Neutrophil (primary cell): ENCODE results near the gene MPEG1.
A peak's percentile ranks its signal among the peaks of the same experiment; 100 is the strongest.

Source experiments
- H3K27ac ChIP-seq: fragments of 200-600 bp; sonication (generic); 2 replicates; pipeline ENCODE4 v1.5.1; 2016; ENCODE audit warnings: mild to moderate bottlenecking, moderate library complexity
- H3K27me3 ChIP-seq: fragments of 200-600 bp; sonication (generic); 2 replicates; pipeline ENCODE4 v1.6.0; 2016; ENCODE audit warnings: mild to moderate bottlenecking
- H3K36me3 ChIP-seq: fragments of 200-600 bp; sonication (generic); 2 replicates; pipeline ENCODE4 v1.5.1; 2017
- H3K4me1 ChIP-seq, 2 experiments: fragments of 200-600 bp in 1 of 2; sonication (generic) in 1 of 2; 1 replicate in 1 of 2; 2 replicates in 1 of 2; pipeline versions ENCODE4 v1.5.1 to v1.6.1; 2013 to 2016; ENCODE audit warnings: low read depth in 1 of 2, low read length in 1 of 2, mild to moderate bottlenecking in 1 of 2, moderate library complexity in 1 of 2; ENCODE audit not compliant: control insufficient read depth in 1 of 2, insufficient read depth in 1 of 2
- H3K4me3 ChIP-seq, 2 experiments: fragments of 200-600 bp in 1 of 2; sonication (generic) in 1 of 2; 1 replicate in 1 of 2; 2 replicates in 1 of 2; pipeline ENCODE4 v1.5.1; 2013 to 2016; ENCODE audit warnings: low read depth in 1 of 2, low read length in 1 of 2, mild to moderate bottlenecking in 1 of 2, moderate library complexity in 1 of 2
- H3K9me3 ChIP-seq: fragments of 200-600 bp; sonication (generic); 2 replicates; pipeline ENCODE4 v1.5.1; 2016
- CTCF ChIP-seq: fragments of 200-600 bp; sonication (generic); IDR thresholded peaks from 2 replicates; pipeline ENCODE4 v1.5.1; 2016; ENCODE audit warnings: antibody characterized with exemption

Gene MPEG1

GRCh38 chr11:59243633-59244032 is 30.9 kb upstream of the MPEG1 start:
- TF ChIP-seq CTCF = no peak
- Histone ChIP-seq H3K9me3 (no peaks in the 10 kb centered on the region), H3K27me3 (no peaks in the 10 kb centered on the region), H3K36me3 (no peaks in the 10 kb centered on the region), H3K4me1 (peaks cover 32 to 38% of the 10 kb centered on the region in 2 experiments), H3K4me3 (no peak overlapping the region), H3K27ac (no peak overlapping the region)

- TF ChIP-seq CTCF = no peak
- Histone ChIP-seq H3K27me3 (no peaks in the 10 kb centered on the region), H3K9me3 (no peaks in the 10 kb centered on the region), H3K4me1 (peaks cover 0 to 5% of the 10 kb centered on the region in 2 experiments), H3K36me3 (no peaks in the 10 kb centered on the region), H3K4me3 (no peak overlapping the region), H3K27ac (no peak overlapping the region)
Measured at GRCh38 chr11:59240322-59240721, 27.6 kb upstream of the MPEG1 start.

- no peak for TF ChIP-seq CTCF
- H3K27ac ChIP-seq = peak overlapping the region; percentile 99
- no peaks in the 10 kb centered on the region for H3K27me3 ChIP-seq
- H3K9me3 ChIP-seq = no peaks in the 10 kb centered on the region
- no peak overlapping the region for H3K4me3 ChIP-seq
- peaks cover 44 to 47% of the 10 kb centered on the region in 2 experiments for H3K4me1 ChIP-seq
- no peaks in the 10 kb centered on the region for H3K36me3 ChIP-seq
Measured at GRCh38 chr11:59226396-59226795, 13.7 kb upstream of the MPEG1 start.

GRCh38 chr11:59225017-59225416 is 12.3 kb upstream of the MPEG1 start:
- TF ChIP-seq CTCF = no peak
- Histone ChIP-seq H3K9me3 (no peaks in the 10 kb centered on the region), H3K27ac (peak overlapping the region; percentile 99), H3K36me3 (no peaks in the 10 kb centered on the region), H3K27me3 (no peaks in the 10 kb centered on the region), H3K4me3 (peak overlapping the region in 1 of 2 experiments; percentile 46), H3K4me1 (peaks cover 58 to 60% of the 10 kb centered on the region in 2 experiments)

- Histone ChIP-seq H3K27me3 (no peaks in the 10 kb centered on the region), H3K36me3 (no peaks in the 10 kb centered on the region), H3K9me3 (no peaks in the 10 kb centered on the region), H3K4me3 (peak overlapping the region; percentile 36 to 46), H3K27ac (peak overlapping the region; percentile 99), H3K4me1 (peaks cover 62 to 66% of the 10 kb centered on the region in 2 experiments)
- TF ChIP-seq CTCF = no peak
Measured at GRCh38 chr11:59224351-59224928, 11.7 kb upstream of the MPEG1 start.
